WTC11 (cell line): ENCODE data around the gene NES. TPM values are rescaled to one million over a fixed set of nuclear protein-coding genes. Genes with fewer than 3 reads are reported as not detected.
A peak's percentile ranks its signal among the peaks of the same experiment; 100 is the strongest.

Experiments used
- ATF1 ChIP-seq: sonication (generic); formaldehyde crosslinking; IDR thresholded peaks from 2 replicates; pipeline ENCODE4 v1.8.1; 2023; ENCODE audit warnings: mild to moderate bottlenecking, moderate library complexity, missing genetic modification reagents
- CREB1 ChIP-seq: sonication (generic); formaldehyde crosslinking; IDR thresholded peaks from 2 replicates; pipeline ENCODE4 v1.8.0; 2023; ENCODE audit warnings: mild to moderate bottlenecking, missing genetic modification reagents
- CREM ChIP-seq: sonication (generic); formaldehyde crosslinking; IDR thresholded peaks from 2 replicates; pipeline ENCODE4 v1.8.1; 2022; ENCODE audit warnings: mild to moderate bottlenecking, missing genetic modification reagents, moderate library complexity
- ESRRA ChIP-seq: sonication (generic); formaldehyde crosslinking; IDR thresholded peaks from 2 replicates; pipeline ENCODE4 v1.8.1; 2022; ENCODE audit warnings: mild to moderate bottlenecking, missing genetic modification reagents, borderline replicate concordance
- IRF2 ChIP-seq: sonication (generic); formaldehyde crosslinking; IDR thresholded peaks from 2 replicates; pipeline ENCODE4 v1.8.0; 2022; ENCODE audit warnings: low read depth, missing genetic modification reagents, borderline replicate concordance
- MYBL2 ChIP-seq: sonication (generic); formaldehyde crosslinking; IDR thresholded peaks from 2 replicates; pipeline ENCODE4 v1.8.1; 2023; ENCODE audit warnings: mild to moderate bottlenecking, moderate library complexity, missing genetic modification reagents
- NFYB ChIP-seq: sonication (generic); formaldehyde crosslinking; conservative IDR thresholded peaks from 2 replicates; pipeline ENCODE4 v1.8.0; 2022; ENCODE audit warnings: low read depth, missing genetic modification reagents
- SMAD3 ChIP-seq: sonication (generic); formaldehyde crosslinking; IDR thresholded peaks from 2 replicates; pipeline ENCODE4 v1.8.0; 2022; ENCODE audit warnings: missing genetic modification reagents, mild to moderate bottlenecking, borderline replicate concordance
- TEAD1 ChIP-seq: sonication (generic); formaldehyde crosslinking; IDR thresholded peaks from 2 replicates; pipeline ENCODE4 v1.8.0; 2022; ENCODE audit warnings: mild to moderate bottlenecking, missing genetic modification reagents
- ZNF121 ChIP-seq: sonication (generic); formaldehyde crosslinking; IDR thresholded peaks from 2 replicates; pipeline ENCODE4 v1.8.0; 2023; ENCODE audit warnings: missing genetic modification reagents
- total RNA-seq: library from RNA; stranded (reverse); gene quantifications from 3 replicates; pipeline ENCODE4 v1.2.3, GENCODE V29; 2021
- TF ChIP-seq, protein P1 (sequence below): sonication (generic); formaldehyde crosslinking; IDR thresholded peaks from 2 replicates; pipeline ENCODE4 v1.8.1; 2022; ENCODE audit warnings: low read depth, missing genetic modification reagents, borderline replicate concordance
- TF ChIP-seq, protein P2 (sequence below): sonication (generic); formaldehyde crosslinking; conservative IDR thresholded peaks from 2 replicates; pipeline ENCODE4 v1.8.1; 2022; ENCODE audit warnings: mild to moderate bottlenecking, missing genetic modification reagents
- TF ChIP-seq, protein P3 (sequence below): sonication (generic); formaldehyde crosslinking; IDR thresholded peaks from 2 replicates; pipeline ENCODE4 v1.8.1; 2023; ENCODE audit warnings: mild to moderate bottlenecking, missing genetic modification reagents
- TF ChIP-seq, protein P4 (sequence below): sonication (generic); formaldehyde crosslinking; IDR thresholded peaks from 2 replicates; pipeline ENCODE4 v1.8.0; 2022; ENCODE audit warnings: missing genetic modification reagents
- TF ChIP-seq, protein P5 (sequence below): sonication (generic); formaldehyde crosslinking; IDR thresholded peaks from 2 replicates; pipeline ENCODE4 v1.8.1; 2022; ENCODE audit warnings: mild to moderate bottlenecking, missing genetic modification reagents, moderate library complexity, borderline replicate concordance
- TF ChIP-seq, protein P6 (sequence below): sonication (generic); formaldehyde crosslinking; IDR thresholded peaks from 2 replicates; pipeline ENCODE4 v1.8.1; 2022; ENCODE audit warnings: low read depth, mild to moderate bottlenecking, moderate library complexity, missing genetic modification reagents, borderline replicate concordance
- TF ChIP-seq, protein P7 (sequence below): fragments of 200-600 bp; IDR thresholded peaks from 2 replicates; pipeline ENCODE4 v1.8.0; 2022; ENCODE audit warnings: antibody characterized with exemption
- TF ChIP-seq, protein P8 (sequence below): fragments of 250-450 bp; sonication (Bioruptor Pico); IDR thresholded peaks from 2 replicates; pipeline ENCODE4 v1.9.0; 2021; ENCODE audit warnings: mild to moderate bottlenecking, borderline replicate concordance

NES gene
- total RNA-seq, 1 experiment from 2014 or later: 127 TPM

DNA sequence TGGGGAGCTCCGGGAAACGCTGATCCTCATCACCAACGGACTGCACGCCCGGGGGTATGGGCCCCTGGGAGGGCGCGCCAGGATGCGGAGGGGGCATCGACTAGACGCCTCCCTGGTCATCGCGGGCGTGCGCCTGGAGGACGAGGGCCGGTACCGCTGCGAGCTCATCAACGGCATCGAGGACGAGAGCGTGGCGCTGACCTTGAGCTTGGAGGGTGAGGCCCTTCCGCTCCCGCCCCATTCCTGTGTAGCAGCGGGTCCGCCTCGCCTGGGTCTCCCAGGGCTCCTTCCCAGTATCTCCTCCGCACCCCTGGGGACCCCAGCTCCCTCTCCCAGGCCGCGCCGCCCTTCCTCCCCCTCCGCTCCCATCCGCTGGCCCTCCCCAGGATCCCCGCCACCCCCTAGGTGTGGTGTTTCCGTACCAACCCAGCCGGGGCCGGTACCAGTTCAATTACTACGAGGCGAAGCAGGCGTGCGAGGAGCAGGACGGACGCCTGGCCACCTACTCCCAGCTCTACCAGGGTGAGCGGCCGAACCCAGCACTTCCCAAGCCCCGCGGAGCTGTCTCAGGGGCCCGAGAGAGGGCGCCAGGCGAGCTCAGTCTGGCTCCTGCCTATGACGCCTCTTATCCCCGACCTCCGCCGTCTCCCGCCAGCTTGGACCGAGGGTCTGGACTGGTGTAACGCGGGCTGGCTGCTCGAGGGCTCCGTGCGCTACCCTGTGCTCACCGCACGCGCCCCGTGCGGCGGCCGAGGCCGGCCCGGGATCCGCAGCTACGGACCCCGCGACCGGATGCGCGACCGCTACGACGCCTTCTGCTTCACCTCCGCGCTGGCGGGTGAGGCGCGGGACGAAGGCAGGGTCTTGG, 53.0 kb downstream of the NES start (continued):
- TF ChIP-seq, protein P1, sequence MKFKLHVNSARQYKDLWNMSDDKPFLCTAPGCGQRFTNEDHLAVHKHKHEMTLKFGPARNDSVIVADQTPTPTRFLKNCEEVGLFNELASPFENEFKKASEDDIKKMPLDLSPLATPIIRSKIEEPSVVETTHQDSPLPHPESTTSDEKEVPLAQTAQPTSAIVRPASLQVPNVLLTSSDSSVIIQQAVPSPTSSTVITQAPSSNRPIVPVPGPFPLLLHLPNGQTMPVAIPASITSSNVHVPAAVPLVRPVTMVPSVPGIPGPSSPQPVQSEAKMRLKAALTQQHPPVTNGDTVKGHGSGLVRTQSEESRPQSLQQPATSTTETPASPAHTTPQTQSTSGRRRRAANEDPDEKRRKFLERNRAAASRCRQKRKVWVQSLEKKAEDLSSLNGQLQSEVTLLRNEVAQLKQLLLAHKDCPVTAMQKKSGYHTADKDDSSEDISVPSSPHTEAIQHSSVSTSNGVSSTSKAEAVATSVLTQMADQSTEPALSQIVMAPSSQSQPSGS (CRISPR knock-in tag): 0 out of 2 replicates have a peak, but pooled peaks have one; percentile 17
- TF ChIP-seq, protein P2, sequence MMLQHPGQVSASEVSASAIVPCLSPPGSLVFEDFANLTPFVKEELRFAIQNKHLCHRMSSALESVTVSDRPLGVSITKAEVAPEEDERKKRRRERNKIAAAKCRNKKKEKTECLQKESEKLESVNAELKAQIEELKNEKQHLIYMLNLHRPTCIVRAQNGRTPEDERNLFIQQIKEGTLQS: no peak
- TF ChIP-seq MYBL2 (peak; percentile 84), NFYB (CRISPR knock-in tag) (0 out of 2 replicates have a peak, but pooled peaks have one; percentile 6), CREM (CRISPR knock-in tag) (0 out of 2 replicates have a peak, but pooled peaks have one; percentile 37), IRF2 (CRISPR knock-in tag) (no peak), ESRRA (CRISPR knock-in tag) (0 out of 2 replicates have a peak, but pooled peaks have one; percentile 59), CREB1 (CRISPR knock-in tag) (no peak; the same call in 1 of the 2 replicates), SMAD3 (CRISPR knock-in tag) (no peak; the same call in 1 of the 2 replicates), ZNF121 (CRISPR knock-in tag) (no peak), ATF1 (CRISPR knock-in tag) (0 out of 2 replicates have a peak, but pooled peaks have one; percentile 70), TEAD1 (no peak; the same call in 1 of the 2 replicates)
- TF ChIP-seq, protein P3, sequence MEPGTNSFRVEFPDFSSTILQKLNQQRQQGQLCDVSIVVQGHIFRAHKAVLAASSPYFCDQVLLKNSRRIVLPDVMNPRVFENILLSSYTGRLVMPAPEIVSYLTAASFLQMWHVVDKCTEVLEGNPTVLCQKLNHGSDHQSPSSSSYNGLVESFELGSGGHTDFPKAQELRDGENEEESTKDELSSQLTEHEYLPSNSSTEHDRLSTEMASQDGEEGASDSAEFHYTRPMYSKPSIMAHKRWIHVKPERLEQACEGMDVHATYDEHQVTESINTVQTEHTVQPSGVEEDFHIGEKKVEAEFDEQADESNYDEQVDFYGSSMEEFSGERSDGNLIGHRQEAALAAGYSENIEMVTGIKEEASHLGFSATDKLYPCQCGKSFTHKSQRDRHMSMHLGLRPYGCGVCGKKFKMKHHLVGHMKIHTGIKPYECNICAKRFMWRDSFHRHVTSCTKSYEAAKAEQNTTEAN (CRISPR knock-in tag): peak; percentile 68; the same call in 1 of the 2 replicates
- TF ChIP-seq, protein P4, sequence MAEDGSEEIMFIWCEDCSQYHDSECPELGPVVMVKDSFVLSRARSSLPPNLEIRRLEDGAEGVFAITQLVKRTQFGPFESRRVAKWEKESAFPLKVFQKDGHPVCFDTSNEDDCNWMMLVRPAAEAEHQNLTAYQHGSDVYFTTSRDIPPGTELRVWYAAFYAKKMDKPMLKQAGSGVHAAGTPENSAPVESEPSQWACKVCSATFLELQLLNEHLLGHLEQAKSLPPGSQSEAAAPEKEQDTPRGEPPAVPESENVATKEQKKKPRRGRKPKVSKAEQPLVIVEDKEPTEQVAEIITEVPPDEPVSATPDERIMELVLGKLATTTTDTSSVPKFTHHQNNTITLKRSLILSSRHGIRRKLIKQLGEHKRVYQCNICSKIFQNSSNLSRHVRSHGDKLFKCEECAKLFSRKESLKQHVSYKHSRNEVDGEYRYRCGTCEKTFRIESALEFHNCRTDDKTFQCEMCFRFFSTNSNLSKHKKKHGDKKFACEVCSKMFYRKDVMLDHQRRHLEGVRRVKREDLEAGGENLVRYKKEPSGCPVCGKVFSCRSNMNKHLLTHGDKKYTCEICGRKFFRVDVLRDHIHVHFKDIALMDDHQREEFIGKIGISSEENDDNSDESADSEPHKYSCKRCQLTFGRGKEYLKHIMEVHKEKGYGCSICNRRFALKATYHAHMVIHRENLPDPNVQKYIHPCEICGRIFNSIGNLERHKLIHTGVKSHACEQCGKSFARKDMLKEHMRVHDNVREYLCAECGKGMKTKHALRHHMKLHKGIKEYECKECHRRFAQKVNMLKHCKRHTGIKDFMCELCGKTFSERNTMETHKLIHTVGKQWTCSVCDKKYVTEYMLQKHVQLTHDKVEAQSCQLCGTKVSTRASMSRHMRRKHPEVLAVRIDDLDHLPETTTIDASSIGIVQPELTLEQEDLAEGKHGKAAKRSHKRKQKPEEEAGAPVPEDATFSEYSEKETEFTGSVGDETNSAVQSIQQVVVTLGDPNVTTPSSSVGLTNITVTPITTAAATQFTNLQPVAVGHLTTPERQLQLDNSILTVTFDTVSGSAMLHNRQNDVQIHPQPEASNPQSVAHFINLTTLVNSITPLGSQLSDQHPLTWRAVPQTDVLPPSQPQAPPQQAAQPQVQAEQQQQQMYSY: no peak
- TF ChIP-seq, protein P5, sequence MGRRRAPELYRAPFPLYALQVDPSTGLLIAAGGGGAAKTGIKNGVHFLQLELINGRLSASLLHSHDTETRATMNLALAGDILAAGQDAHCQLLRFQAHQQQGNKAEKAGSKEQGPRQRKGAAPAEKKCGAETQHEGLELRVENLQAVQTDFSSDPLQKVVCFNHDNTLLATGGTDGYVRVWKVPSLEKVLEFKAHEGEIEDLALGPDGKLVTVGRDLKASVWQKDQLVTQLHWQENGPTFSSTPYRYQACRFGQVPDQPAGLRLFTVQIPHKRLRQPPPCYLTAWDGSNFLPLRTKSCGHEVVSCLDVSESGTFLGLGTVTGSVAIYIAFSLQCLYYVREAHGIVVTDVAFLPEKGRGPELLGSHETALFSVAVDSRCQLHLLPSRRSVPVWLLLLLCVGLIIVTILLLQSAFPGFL (CRISPR knock-in tag): no peak
- TF ChIP-seq, protein P6, sequence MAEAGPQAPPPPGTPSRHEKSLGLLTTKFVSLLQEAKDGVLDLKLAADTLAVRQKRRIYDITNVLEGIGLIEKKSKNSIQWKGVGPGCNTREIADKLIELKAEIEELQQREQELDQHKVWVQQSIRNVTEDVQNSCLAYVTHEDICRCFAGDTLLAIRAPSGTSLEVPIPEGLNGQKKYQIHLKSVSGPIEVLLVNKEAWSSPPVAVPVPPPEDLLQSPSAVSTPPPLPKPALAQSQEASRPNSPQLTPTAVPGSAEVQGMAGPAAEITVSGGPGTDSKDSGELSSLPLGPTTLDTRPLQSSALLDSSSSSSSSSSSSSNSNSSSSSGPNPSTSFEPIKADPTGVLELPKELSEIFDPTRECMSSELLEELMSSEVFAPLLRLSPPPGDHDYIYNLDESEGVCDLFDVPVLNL: 0 out of 2 replicates have a peak, but pooled peaks have one; percentile 16
- TF ChIP-seq, protein P7, sequence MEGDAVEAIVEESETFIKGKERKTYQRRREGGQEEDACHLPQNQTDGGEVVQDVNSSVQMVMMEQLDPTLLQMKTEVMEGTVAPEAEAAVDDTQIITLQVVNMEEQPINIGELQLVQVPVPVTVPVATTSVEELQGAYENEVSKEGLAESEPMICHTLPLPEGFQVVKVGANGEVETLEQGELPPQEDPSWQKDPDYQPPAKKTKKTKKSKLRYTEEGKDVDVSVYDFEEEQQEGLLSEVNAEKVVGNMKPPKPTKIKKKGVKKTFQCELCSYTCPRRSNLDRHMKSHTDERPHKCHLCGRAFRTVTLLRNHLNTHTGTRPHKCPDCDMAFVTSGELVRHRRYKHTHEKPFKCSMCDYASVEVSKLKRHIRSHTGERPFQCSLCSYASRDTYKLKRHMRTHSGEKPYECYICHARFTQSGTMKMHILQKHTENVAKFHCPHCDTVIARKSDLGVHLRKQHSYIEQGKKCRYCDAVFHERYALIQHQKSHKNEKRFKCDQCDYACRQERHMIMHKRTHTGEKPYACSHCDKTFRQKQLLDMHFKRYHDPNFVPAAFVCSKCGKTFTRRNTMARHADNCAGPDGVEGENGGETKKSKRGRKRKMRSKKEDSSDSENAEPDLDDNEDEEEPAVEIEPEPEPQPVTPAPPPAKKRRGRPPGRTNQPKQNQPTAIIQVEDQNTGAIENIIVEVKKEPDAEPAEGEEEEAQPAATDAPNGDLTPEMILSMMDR: no peak
- TF ChIP-seq, protein P8, sequence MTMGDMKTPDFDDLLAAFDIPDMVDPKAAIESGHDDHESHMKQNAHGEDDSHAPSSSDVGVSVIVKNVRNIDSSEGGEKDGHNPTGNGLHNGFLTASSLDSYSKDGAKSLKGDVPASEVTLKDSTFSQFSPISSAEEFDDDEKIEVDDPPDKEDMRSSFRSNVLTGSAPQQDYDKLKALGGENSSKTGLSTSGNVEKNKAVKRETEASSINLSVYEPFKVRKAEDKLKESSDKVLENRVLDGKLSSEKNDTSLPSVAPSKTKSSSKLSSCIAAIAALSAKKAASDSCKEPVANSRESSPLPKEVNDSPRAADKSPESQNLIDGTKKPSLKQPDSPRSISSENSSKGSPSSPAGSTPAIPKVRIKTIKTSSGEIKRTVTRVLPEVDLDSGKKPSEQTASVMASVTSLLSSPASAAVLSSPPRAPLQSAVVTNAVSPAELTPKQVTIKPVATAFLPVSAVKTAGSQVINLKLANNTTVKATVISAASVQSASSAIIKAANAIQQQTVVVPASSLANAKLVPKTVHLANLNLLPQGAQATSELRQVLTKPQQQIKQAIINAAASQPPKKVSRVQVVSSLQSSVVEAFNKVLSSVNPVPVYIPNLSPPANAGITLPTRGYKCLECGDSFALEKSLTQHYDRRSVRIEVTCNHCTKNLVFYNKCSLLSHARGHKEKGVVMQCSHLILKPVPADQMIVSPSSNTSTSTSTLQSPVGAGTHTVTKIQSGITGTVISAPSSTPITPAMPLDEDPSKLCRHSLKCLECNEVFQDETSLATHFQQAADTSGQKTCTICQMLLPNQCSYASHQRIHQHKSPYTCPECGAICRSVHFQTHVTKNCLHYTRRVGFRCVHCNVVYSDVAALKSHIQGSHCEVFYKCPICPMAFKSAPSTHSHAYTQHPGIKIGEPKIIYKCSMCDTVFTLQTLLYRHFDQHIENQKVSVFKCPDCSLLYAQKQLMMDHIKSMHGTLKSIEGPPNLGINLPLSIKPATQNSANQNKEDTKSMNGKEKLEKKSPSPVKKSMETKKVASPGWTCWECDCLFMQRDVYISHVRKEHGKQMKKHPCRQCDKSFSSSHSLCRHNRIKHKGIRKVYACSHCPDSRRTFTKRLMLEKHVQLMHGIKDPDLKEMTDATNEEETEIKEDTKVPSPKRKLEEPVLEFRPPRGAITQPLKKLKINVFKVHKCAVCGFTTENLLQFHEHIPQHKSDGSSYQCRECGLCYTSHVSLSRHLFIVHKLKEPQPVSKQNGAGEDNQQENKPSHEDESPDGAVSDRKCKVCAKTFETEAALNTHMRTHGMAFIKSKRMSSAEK (CRISPR knock-in tag): no peak
